Activated T-cell treated with anti-CD3 and anti-CD28 coated beads for 48 hours (primary cell): ENCODE results near the gene RXRG.
A peak's percentile ranks its signal among the peaks of the same experiment; 100 is the strongest.
"Not testable (repeated sequence)": the region's sequence is repeated elsewhere in the genome, so short reads cannot be mapped to it uniquely, and the experiment has no call there.

Experiments
- DNase-seq: peaks from one replicate; pipeline ENCODE4 v3.0.0-alpha.2; 2020; ENCODE audit warnings: low read depth

Gene RXRG

DNA sequence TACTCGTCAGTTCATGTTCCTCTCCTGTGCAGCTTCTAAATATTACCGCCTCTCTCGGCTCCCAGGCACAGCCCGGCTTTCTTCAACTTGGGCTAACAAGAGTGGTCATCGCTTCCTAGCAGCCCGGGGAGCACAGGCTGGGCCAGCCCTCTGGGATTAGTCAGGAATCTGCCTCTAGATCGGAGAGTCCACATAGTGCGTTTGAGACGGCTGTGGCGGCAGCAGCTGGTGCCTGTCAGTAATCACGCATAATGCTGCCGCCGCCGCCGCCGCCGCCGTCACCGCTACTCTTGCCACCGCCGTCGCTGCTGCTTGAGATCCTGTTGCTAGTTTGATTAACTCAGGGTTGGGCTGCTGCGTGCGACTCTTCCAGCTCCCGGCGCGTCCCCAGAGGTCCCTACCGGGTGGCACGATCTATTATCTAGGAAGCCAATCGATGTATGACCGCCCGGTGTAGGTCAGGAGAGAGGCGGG lies at the start of gene RXRG:
Gene RXRG (minus strand): TSS at position 230 of the 474 bp plus-strand sequence. CDS start 233 bp downstream, outside the sequence.
- peak; percentile 5 for DNase-seq

GRCh38 chr1:165492845-165493373 lies 48.0 kb upstream of the RXRG start:
- DNase-seq = no peak

DNA sequence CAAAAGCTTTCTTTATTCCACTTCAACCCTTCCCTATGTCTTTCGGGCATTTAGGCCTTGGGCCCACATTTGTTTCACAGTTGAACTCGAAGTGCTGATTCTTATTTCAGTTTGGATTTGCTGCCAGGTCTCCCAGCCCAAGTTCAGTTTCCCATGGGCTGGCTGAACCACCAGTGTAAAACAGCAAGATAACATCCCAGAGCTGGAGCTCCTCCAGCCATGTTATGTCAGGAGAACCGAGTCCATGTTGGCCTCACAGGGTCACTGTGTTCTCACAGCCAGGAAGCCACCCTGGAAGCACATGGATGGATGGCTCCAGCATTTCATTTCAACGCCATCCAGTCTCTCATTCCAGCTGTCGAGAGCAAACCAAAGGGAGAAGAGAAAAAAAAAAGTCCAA lies 45.2 kb upstream of the RXRG start:
- no peak for DNase-seq

- DNase-seq = no peak
Measured at GRCh38 chr1:165487921-165488320, 43.0 kb upstream of the RXRG start.

GRCh38 chr1:165486663-165487062 lies 41.7 kb upstream of the RXRG start:
- DNase-seq = no peak

GRCh38 chr1:165485716-165486115 lies 40.8 kb upstream of the RXRG start:
- no peak for DNase-seq

GRCh38 chr1:165484532-165484931 lies 39.6 kb upstream of the RXRG start:
- no peak for DNase-seq

- no peak for DNase-seq
Measured at GRCh38 chr1:165483412-165483811, 38.5 kb upstream of the RXRG start.

DNA sequence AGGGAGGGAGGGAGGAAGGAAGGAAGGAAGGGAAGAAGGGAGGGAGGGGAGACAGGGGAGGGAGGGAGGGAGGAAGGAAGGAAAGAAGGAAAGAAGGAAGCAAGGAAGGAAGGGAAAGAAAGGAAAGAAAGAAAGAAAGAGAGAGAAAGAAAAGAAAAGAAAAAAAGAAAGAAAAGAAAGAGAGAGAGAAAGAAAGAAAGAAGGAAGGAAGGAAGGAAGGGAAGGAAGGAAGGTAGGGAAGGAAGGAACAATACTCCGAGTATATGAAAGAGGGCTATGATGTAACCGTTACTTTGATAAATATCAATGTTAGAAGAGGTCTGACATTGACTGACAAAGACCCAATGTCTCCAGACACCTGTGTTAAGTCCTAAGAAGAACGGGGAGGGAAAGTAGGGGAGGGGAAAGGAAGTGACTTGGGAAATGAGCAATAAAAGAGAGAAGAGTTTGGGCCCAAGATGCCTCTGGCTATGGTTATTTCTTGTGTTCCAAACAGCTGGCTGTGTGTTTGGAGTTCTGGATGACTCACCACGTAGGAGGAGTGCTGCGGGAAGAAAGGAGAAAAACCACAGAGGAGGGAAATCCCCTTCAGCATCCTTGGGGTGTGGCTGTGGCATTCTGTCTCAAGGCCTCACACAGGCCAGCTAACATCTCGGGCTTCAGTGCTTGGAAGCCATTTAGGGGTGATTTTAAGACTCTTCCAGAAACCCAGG lies 37.0 kb upstream of the RXRG start:
- DNase-seq = peak; percentile 3

- no peak for DNase-seq
Measured at GRCh38 chr1:165476776-165477175, 31.9 kb upstream of the RXRG start.

DNA sequence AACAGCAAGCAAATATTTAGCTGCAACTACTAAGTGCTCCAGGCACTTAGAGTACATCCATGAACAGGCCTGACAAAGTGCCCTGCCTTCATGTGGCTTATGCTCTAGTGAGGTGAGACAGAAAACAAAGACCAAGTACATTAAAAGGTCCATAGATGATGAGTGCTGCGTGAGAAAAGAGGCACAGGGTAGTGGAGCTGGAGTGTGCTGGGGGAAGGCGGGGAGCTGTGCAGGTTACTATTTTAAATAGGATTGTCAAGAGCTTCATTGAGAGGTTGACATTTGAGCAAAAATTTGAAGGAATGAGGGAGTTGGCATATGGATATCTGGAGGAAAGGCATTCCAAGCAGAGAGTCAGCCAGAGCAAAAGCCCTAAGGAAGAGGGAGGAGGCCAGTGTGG lies 29.3 kb upstream of the RXRG start:
- no peak for DNase-seq

DNA sequence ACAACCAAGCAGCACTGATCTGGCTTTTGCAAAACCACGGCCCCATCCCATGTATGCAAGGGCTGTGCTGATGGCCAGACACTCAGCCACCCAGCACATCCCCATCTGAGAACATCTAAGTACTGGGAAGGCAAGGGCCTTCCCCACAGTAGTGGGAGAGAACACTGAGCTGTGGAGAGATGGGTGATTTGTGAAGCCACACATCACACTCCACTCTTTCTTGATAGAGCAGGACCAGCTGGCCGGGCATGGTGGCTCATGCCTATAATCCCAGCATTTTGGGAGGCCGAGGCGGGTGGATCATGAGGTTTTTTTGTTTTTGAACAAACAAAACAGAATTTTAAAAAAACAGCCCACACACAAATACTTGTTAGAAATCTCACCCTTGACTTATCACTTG lies 28.2 kb upstream of the RXRG start:
- DNase-seq = no peak

DNA sequence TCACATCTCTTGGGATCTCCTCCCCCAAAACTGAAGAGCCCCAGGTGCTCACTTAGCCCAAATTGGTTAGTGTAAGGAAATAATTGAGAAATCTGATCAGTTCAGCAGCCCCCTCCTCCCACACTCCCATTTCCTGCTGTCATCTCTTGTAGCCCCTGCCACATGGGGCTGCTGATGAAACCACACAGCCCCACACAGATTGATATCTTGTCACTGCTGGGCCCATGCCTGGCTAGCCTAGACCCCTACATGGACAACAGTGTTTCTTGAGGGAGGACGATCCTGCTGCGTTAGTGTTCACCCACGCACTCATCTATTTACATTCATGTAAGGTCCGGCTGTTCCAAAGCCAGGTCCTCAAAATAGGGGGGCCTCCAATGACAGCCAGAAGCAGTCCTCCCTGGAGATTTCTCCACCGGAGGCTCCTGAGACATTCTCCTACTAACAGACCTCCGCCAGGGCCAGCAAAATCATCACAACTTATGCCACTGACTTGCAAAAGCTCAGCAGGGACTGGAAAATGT lies 23.9 kb upstream of the RXRG start:
- DNase-seq = no peak

DNA sequence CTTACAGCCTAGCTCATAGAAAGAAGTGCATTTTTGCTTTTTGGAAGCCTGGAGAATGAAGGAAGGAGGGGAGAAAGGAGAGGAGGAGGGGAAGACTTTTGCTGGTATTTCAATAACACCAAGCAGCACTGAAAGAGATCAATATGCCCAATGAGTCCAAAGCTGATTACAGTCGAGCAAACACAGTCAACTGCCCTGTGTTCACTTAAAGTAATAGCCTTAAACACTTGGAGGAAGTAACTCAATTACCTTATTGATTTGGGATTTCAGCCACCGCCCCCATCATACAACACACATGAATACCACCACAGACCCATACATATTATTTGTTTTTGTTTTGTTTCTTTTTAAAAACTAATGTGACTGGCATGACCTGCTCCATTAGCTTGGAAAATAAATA lies 23.3 kb upstream of the RXRG start:
- DNase-seq = no peak

GRCh38 chr1:165467706-165468105 lies 22.8 kb upstream of the RXRG start:
- DNase-seq = no peak

DNA sequence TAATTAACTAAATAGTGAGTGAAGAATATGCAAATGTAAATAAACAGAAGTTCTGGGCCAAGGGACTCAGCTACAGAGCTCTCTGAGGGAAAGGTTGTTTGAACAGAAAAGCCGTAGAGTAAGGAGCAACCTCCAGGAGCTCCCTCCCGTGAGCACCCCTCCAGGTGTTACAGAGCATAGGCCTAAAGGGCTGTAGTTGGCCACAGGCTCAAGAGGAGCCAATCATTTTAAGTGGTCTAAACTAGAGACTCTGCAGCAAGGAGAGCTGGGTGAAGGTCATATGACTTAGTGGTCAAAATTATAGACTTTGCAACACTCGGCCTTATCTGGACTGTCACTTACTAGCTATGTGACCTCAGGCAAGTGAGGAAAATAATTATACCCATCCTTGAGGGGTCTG lies 19.1 kb upstream of the RXRG start:
- no peak for DNase-seq

- DNase-seq = not testable (repeated sequence)
Measured at GRCh38 chr1:165459683-165460082, 14.8 kb upstream of the RXRG start.

DNA sequence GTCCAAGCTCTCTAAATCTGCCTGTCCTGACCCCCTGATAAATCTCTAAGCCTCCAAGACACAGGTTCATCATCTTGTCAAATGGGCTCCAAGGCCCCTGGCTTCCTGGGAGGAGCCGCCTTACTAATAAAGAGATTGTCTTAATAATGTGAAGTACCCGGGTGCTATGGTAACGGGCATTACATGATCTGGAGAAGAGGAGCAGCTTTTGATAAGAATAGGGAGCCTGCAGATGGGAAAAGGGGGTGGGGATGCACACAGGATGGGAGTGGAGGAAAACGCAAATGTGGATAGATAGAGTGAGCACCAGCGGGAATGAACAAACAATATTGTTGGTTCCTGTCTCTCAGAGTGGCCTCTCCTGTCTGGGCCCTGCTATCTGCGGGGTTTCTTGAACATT lies 11.9 kb upstream of the RXRG start:
- no peak for DNase-seq

- no peak for DNase-seq
Measured at GRCh38 chr1:165456114-165456513, 11.2 kb upstream of the RXRG start.

- no peak for DNase-seq
Measured at GRCh38 chr1:165455111-165455510, 10.2 kb upstream of the RXRG start.

DNA sequence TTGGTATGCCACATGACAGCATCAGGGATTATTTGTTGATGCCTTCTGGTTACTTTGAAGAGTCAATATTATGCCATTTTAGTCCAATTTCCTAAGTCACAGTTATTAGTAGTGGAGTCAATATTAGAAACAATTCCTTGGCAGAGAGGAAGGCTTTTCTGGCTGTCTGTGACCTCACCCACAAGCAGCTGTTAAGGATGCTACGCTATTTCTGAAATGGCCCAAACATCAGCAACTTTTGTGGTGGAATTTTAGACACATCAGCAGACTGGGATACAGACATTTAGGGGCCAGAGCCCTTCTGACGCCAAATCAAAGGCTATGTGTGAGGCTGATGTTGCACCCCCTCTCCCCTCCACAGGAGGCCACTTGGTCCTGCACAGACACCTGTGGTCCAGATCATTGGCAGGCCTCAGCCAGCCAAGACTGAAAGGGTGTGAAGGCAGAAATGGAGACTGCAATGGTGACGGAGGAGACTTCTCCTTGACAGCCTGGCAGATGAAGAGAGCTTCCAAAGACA lies 9.2 kb upstream of the RXRG start:
- DNase-seq = no peak

- DNase-seq = no peak
Measured at GRCh38 chr1:165452336-165453130, 7.6 kb upstream of the RXRG start.

- no peak for DNase-seq
Measured at GRCh38 chr1:165451691-165452090, 6.8 kb upstream of the RXRG start.
